GM19023 (cell line): Measurements from ENCODE around the gene EFCAB6.

Experiments
- ATAC-seq: cut with Tn5 transposase; IDR thresholded peaks from one replicate; pipeline ENCODE4 v1.9.1; 2021; ENCODE audit warnings: mild to moderate bottlenecking, moderate library complexity; ENCODE audit not compliant: unreplicated experiment

Gene EFCAB6

DNA sequence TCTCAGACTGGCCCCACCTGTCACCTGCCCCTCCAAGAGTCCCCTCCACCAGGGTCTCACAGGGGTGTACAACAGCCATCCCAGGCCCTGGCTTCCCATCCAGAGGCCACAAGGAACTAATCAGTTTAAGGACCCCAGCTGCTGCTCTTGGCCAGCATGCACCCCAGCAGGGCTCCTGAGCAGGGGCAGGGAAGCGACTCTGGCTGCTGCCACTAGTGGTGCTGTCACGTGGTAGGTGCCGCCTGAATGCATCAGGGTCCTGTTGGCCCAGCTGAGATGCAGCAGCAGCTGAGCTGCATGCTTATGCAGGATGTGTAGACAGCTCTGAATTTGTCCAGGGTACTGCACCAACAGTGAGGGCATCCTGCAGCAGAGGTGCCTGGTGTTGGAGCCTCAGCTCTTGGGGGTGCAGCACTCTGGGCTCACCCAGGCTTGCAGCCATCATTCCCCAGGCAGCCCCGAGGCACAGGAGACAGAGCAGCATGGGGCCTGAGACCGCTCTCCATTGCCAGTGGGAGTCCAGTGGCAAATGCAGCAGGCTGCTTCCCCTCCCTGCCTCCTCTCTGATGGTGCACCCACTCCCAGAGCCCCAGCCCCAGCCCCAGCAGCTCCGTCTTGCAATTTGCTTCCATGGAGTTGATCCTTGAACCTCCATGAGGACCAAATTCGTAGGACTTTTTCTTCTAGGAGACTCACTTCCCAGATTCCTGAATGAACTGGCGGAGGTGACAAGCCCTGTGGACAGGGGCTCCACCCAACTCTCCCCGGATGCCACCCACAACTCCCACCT is 301.6 kb downstream of the EFCAB6 start:
- ATAC-seq: no peak

DNA sequence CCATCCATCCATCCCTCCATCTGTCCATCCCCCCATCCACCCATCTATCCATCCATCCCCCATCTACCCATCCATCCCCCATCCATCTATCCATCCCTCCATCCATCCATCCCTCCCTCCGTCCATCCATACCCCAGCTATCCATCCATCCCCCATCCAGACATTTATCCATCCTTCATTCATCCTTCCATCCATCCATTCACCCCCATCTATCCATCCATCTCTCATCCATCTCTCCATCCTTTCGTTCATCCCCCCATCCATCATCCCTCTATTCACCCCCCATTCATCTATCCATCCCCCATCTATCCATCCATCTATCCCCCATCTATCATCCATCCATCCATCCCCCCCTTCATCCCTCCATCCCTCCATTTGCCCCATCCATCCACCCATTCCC is 302.8 kb downstream of the EFCAB6 start:
- ATAC-seq: no peak

DNA sequence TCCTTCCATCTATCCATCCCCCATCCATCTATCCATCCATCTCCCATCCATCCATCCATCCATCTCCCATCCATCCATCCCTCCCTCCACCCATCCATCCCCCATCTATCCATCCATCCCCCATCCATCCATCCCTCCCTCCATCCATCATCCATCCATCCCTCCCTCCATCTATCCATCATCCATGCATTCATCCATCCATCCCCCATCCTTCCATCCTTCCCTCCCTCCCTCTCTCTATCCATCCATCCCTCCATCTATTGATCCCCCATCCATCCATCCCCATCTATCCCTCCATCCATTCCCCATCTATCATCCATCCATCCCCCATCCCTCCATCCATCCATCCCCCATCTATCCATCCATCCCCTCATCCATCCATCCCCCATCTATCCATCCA is 303.6 kb downstream of the EFCAB6 start:
- ATAC-seq: no peak

DNA sequence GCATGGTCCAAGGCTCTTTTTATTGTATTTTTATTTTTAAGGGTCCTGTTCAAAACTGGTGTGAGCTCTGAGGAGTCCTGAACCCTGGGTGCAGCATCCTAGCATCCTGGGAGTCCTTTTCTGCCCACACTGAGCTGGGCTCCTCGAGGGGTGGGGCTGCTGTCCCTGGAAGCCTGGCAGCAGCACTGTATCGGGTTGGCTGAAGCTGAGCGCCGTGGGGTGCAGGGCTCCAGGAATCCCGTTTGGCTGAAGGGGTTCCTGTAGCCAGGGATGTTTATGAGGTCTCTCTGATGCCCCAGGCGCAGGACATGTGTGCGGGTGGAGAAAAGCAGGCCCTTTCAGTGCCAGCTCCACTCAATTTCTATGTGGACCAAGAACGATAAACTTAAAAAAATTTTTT is 304.9 kb downstream of the EFCAB6 start:
- ATAC-seq: no peak

DNA sequence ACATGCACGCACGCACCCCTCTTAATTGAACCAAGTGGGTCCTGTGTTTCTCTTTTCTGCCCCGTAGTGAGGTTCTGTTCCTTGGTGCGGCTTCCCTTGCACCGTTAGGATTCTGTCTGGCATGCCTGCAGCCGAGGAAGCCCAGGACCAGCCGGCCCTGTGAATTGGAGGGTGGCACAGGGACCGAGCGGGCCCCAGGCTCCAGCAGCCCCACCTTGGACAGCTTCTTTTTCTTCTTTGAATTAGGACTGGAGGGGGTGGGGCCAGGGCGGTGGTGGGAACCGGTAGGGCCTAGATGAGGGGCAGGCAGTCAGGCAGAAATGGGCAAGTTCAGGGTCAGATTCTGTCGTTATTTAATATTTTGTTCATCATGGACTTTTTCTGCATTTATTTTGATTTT is 305.6 kb downstream of the EFCAB6 start:
- no peak for ATAC-seq

DNA sequence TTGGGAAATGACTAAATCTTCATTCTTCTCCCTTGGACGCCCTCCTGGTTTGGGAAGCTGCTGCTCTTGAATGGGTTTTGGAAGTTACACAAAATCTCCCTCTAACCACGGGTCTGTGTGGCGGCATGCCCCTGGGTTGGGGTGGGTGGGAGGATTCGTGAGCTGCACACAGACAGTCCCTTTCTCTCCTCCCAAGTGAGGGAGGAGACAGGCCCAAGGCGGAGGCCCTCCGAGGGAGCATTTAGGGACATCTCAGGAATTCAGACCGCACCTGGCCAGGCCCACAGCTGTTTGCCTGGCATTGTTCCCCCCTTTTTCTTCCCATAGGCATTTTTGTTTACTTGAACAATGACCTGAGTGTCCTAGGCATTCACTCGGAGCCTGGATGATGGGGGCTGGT is 306.2 kb downstream of the EFCAB6 start:
- no peak for ATAC-seq

DNA sequence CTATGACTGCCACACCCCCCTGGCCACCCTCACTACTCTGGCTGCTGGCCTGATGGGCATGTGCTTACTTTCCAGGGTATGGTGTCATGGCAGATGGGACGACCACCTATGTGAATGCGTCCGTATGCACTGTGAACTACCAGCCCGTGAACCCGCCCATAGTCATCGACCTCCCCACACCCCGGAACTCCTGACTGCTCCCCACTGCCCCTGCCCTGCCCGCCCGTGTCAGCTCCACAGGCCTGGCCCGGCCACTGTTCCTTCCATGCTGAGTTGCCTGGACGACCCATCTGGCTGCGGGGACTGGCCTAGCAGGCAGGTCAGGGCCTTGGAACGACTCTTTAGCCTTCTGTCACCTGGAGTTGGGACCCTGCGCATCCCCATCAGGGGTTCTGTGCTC is 306.7 kb downstream of the EFCAB6 start:
- no peak for ATAC-seq

DNA sequence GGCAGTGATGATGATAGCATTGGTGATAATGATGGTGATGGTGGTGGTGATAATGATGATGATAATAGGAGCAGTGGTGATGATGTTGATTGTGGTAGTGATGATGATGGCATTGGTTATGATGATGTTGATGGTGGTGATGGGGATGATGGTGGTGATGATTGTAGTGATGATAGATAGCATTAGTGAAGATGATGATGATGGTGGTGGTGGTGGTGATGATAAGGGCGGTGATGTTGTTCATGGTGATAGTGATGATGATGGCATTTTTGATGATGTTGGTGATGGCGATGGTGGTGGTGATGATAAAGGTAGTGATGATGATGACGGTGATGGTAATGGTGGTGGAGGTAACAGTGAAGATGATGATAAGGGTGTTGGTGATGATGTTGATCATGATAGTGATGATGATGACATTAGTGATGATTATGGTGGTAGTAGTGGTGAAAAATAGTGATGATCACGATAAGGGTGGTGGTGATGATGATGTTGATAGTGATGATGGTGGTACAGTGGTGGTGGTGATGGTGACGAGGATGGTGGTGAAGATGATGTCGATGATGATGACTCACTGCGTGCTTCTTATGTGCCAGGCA is 307.3 kb downstream of the EFCAB6 start:
- no peak for ATAC-seq

DNA sequence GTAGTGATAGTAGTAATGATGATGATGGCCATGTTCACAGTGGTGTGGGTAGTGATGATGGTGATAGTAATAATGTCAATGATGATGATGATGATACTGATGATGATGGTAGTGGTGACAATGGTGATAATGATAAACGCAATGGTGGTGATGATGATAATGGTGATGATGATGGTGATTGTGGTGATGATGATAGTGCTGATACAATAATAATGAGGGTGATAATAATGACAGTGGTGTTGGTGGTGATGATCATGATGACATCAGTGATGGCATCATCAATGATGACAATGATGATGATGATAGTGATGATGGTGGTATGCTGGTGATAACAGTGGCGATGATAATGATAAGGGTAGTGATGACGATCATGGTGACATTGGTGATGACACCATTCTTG is 308.0 kb downstream of the EFCAB6 start:
- no peak for ATAC-seq

DNA sequence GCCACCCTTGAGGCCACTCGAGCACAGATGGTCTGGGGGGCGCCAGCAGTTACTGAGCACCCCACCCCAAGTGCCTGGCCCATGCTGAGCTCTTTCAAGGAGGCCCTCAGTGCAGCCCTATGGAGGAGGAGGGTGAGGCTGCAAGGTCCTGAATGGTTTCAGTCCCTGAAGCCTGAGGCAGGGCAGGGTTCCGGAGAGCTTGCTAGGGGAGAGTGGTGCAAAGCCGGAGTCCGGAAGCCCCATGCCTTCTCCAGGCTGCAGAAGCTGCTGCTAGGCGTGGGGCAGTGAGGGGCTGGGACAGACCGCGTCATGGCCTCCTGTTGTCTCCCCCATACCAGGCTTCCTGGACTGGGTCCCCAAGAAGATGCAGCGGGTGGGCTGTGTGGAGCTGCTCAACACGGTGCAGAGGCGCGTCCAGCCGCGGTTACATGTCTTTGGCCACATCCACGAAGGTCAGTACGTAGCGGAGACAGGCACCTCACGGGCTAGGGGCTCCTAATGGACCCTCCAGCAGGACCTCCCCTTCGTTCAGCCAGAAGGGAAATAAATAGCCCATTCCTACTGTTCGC is 309.7 kb downstream of the EFCAB6 start:
- no peak for ATAC-seq

DNA sequence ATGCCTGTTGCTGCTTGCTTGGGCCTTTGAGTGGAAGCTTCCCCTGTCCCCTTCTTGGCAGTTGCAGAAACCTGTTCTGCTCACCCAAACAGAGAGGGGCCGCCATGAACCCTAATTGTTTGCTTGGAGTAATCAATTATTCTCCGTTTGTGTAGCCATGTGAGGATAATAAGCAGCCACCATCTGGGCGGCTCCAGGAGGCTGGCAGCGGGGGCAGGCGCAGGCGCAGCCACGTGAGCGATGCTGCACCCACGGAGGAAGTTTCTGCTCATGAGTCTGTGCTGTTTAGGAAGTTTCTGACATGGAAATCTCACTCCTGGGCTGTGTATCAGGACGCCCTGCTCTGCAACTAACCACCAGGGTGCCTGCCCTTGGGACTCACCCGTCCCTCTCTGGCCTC is 310.2 kb downstream of the EFCAB6 start:
- no peak for ATAC-seq

DNA sequence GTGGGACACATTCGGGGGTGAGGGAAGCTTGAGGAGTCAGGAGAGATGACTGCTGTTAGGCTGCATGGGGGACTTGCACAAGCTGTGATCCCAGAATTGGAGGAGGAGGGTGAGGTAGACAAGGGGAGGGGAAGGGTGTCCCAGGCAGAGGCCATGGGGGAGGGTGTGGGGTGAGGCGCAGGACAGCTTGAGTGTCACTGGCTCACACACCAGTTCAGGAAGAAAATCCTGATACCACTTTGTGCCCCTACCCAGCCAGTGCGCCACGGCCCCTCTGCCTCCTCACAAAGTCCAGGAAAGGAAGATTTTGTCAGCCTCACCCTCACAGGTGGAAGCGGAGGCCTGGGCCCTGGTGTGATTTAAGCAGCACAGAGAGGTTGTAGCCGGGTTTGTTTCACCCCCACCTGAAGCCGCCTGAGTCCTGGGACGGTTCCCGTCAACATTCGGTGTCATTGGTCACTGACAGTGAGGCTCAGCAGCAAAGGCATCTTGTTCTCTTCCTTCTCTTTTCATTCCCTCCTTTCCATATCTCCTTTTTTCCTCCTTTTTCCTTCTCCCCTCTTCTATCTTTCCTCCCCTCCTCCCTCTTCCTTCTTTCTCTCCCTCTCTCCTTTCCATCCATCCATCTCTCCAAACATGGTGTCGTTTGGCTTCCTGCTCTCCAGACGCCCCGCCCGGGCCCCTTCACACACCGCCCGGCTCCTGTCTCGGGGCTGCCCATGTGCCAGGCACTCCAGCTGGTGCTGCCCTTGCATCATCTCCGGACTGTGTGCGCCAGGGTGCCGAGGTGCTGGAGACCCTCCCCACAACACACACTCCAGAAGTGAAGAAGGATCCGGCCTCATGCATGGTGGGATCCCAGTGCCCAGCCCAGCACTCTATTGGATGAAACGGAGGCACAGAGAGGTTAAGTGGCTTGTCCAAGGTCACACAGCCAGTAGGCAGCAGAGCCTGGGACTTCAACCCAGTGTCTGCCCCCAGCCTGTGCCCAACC is 311.0 kb downstream of the EFCAB6 start:
- ATAC-seq: no peak

DNA sequence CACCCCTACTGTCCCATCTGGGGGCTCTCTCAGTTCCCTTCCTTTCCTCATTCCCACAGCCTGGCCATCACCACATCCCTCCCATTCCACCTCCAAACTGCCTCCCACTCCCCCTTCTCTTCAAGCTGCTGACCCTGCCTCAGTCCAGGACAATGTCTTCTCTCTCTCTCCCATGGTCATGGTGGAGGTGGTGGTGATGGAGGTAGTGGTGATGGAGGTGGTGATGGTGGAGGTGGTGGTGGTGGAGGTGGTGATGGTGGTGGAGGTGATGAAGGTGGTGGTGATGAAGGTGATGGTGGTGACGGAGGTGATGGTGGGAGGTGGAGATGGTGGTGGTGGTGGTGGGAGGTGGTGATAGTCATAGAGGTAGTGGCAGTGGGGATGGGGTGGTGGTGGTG is 313.2 kb downstream of the EFCAB6 start:
- no peak for ATAC-seq

DNA sequence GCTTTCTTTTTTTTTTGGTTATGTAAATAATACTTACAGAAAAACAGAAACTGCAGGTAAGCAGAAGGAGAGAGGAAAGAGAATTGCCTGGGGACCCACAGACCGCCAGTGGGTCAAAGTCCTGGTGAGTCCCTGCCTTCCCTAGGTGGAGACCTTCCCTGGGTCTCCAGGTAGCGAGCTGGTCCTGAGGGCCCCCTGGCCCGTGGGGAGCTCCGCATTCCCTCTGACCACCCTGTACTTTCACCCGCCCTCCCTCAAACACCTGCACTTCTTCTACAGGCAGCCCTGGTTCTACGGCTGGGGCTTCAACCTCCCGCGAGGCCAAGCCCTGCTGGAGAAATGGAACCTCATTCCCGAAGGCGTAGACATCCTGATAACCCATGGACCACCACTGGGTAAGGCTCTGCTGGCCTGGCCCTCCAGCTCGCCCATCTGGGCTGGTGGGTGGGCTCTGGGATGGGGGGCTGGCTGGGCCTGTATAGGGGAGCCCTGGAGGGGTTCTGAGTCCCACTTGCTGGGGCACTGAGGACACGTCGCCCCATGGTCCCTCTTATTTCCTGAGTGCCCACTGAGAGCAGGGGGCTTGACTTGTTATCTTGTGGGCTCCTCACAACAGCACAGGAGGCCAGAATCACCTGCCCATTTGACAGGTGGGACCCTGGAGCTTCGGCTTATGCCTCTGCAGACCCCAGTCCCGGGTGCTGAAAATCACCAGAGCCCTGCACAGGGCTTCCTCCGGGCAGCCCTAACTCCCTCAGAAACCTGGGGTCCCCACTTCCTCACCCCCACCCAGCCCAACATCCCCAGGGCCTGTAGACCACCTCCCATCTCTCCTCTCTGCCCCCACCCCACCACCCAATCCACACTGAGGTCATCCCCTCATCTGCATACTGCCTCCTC is 313.9 kb downstream of the EFCAB6 start:
- ATAC-seq: no peak

DNA sequence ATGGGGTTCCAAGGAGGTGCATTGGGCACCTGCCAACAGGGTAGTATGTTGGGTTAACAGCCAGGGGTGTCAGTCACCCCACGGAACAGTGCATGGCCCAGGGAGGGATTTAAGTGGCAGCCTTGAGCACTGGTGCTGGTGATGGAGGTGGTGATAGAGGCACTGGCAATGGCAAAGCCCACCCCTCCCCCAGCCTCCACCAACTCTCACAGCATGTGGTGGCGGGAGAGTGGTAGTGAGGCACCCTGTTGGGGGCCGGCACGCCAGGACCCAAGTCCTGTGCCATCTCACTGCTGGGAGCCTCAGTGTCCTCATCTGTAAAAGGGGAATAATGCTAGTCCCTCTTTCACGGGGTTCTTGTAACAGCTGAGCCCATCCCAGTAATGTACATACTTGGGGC is 318.8 kb downstream of the EFCAB6 start:
- ATAC-seq: no peak

DNA sequence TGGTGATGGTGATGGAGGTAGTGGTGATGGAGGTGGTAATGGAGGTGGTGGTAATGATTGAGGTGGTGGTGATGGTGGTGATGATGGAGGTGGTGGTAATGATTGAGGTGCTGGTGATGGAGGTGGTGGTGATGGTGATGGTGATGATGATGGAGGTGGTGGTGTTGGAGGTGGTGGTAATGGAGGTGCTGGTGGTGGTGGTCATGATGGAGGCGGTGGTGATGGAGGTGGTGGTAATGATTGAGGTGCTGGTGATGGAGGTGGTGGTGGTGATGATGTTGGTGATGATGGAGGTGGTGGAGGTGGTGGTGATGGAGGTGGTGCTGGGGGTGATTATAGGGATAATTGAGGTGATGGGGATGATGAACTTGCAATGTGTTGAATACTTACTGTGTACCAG is 320.4 kb downstream of the EFCAB6 start:
- ATAC-seq: no peak

DNA sequence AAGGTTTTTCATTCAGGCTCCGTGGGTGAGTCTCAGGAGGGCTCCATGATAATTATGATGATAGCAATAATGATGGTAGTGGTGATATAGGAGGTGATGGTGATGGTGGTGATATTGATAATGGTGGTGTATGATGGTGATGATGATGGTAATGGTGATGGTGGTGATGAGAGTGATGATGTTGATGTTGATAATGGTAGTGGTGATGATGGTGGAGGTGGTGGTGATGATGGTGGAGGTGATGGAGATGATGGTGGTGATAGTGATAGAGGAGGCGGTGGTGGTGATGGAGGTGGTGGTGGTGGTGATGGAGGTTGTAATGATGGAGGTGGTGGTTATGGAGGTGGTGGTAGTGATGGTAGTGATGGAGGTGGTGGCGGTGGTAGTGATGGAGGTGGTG is 320.9 kb downstream of the EFCAB6 start:
- ATAC-seq: no peak

DNA sequence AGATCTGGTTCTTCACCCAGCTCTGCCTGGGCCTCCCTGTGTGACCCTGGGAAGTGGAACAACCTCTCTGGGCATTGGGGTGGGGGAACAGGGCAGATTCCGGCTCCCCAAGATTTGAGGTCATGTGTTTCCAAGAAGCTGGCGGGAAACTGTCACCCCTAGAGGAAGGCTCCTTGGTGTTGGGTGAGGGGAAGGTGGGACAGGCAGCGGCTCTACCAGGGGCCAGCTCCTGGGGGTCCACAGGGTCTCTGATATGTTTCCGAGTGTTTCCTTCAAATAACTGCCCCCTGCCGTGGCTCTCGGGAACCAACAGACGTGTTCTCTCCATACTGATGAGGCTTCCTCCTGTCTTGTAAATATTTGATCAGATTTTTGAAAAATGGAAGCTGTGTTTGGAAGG is 321.8 kb downstream of the EFCAB6 start:
- no peak for ATAC-seq

DNA sequence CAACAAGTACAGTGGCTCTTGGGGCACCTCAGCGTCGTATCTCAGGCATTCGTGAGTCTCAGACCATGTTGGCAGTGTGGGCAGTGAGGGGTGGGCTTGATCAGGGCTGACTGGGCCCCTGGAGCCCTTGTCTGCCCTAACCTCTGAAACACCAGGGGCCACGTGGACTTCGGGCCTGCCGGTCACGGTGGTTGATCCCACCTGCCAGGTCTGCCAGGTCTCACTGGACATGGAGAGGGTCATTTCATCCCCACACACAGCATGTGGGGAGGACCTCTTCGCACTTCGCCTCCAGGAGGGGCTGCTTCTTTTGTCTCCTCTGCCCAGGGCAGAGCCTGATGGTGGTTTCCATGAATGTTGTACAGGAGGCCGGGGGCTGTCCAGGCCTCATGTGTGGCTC is 323.2 kb downstream of the EFCAB6 start:
- ATAC-seq: no peak
